ENCODE measurements around the gene EYA3. TPM values are rescaled to one million over a fixed set of nuclear protein-coding genes. Genes with fewer than 3 reads are reported as not detected.

The EYA3 gene
- total RNA-seq, 1 experiment from 2014 or later = 32.7 TPM

DNA sequence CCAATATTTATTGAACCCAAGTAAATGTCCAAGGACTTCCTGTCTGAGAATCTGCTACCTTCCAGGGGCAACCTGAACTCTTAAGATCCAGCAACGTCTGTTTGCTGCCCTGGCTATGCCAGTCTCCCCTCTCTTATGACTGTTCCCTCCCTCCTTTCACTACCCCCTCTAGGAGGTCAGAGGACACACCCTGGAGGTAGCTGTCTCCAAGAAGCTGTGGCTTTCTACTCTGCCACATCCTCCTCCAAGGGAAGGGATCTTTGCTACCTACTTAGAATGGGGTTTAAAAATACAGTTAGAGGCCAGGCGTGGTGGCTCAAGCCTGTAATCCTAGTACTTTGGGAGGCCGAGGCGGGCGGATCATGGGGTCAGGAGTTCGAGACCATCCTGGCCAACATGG lies 157.2 kb downstream of the EYA3 start:
- Histone ChIP-seq H3K14ac (ENCODE audit: insufficient read depth, low read length) (no peak overlapping the region), H2BK12ac (ENCODE audit: insufficient read length, low read depth, low read length) (no peak overlapping the region), H3K79me1 (ENCODE audit: insufficient read depth, low read depth, low read length, poor library complexity, severe bottlenecking) (no peaks in the 10 kb centered on the region), H3K18ac (ENCODE audit: insufficient read length, low read depth, low read length) (no peak overlapping the region), H2AK5ac (ENCODE audit: insufficient read length, low read length) (no peak overlapping the region), H3K27ac (ENCODE audit: insufficient read length, low read depth, low read length) (no peak overlapping the region), H4K8ac (replicated peaks; ENCODE audit: insufficient read length, low read depth, low read length) (no peak overlapping the region), H3T11ph (ENCODE audit: low read length) (no peak overlapping the region), H2BK5ac (ENCODE audit: insufficient read length, low read length) (no peak overlapping the region), H3K23ac (ENCODE audit: insufficient read length, low read depth, low read length) (no peak overlapping the region), H4K91ac (ENCODE audit: insufficient read length, low read depth, low read length) (no peak overlapping the region), H4K20me1 (ENCODE audit: control insufficient read depth, insufficient read depth, insufficient read length) (no peaks in the 10 kb centered on the region), H4K5ac (ENCODE audit: insufficient read length, low read depth, low read length) (no peak overlapping the region), H3K4ac (ENCODE audit: low read depth, low read length) (no peak overlapping the region), H2AFZ (ENCODE audit: low read length) (no peak overlapping the region), H3K4me1 (ENCODE audit: insufficient read depth, low read length) (peaks cover 9% of the 10 kb centered on the region; the same call in 1 of the 2 replicates), H3K23me2 (ENCODE audit: insufficient read length, low read depth, low read length, poor library complexity, severe bottlenecking) (peaks cover 11% of the 10 kb centered on the region), H3K79me2 (ENCODE audit: insufficient read depth, low read length) (peaks cover 2% of the 10 kb centered on the region; the same call in 1 of the 2 replicates), H3K27me3 (ENCODE audit: insufficient read depth, low read length) (no peaks in the 10 kb centered on the region), H2BK120ac (ENCODE audit: low read depth, low read length, poor library complexity, severe bottlenecking) (no peak overlapping the region), H3K9me3 (ENCODE audit: control insufficient read depth, low read depth, low read length) (no peaks in the 10 kb centered on the region), H3K56ac (ENCODE audit: insufficient read length, low read depth, low read length) (no peak overlapping the region), H2BK15ac (ENCODE audit: low read depth, low read length) (no peak overlapping the region), H3K4me2 (ENCODE audit: insufficient read depth, insufficient read length, low read length) (no peak overlapping the region), H2BK20ac (ENCODE audit: low read depth, low read length, poor library complexity, severe bottlenecking) (no peak overlapping the region), H3K9ac (ENCODE audit: extremely low read depth, insufficient read length, low read length) (no peak overlapping the region)
- no peak overlapping the region for H3K4me3 Mint-ChIP-seq
- H3K36me3 Mint-ChIP-seq (ENCODE audit: insufficient read depth in 1 of 3, low read depth in 3 of 3) = no peaks in the 10 kb centered on the region
- H3K4me1 Mint-ChIP-seq = peaks cover 25% of the 10 kb centered on the region in 2 experiments
- H3K27ac Mint-ChIP-seq = no peak overlapping the region
- TF ChIP-seq, protein P1, sequence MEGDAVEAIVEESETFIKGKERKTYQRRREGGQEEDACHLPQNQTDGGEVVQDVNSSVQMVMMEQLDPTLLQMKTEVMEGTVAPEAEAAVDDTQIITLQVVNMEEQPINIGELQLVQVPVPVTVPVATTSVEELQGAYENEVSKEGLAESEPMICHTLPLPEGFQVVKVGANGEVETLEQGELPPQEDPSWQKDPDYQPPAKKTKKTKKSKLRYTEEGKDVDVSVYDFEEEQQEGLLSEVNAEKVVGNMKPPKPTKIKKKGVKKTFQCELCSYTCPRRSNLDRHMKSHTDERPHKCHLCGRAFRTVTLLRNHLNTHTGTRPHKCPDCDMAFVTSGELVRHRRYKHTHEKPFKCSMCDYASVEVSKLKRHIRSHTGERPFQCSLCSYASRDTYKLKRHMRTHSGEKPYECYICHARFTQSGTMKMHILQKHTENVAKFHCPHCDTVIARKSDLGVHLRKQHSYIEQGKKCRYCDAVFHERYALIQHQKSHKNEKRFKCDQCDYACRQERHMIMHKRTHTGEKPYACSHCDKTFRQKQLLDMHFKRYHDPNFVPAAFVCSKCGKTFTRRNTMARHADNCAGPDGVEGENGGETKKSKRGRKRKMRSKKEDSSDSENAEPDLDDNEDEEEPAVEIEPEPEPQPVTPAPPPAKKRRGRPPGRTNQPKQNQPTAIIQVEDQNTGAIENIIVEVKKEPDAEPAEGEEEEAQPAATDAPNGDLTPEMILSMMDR (conservative IDR thresholded peaks at IDR 0.05) = no peak
- no CpG with 5 or more reads among the region's 6 CpGs for WGBS (ENCODE audit: extremely low coverage, insufficient read length, low lambda C conversion rate)
- no peaks in the 10 kb centered on the region; a peak in 1 of 5 replicates for H3K9me3 Mint-ChIP-seq
- no peak for DNase-seq
- peaks cover 2% of the 10 kb centered on the region; the same call in 1 of the 2 replicates for H3K27me3 Mint-ChIP-seq (ENCODE audit: low read depth)

Data from H9 (cell line).